Right ventricle myocardium superior (tissue), 1 donor: ENCODE results near the gene MEOX2. TPM values are rescaled to one million over a fixed set of nuclear protein-coding genes. Genes with fewer than 3 reads are reported as not detected.

Experiments
- ATAC-seq: fragments of 200-7000 bp; cut with Tn5 transposase; one replicate; pipeline ENCODE4 v1.9.1; 2020; ENCODE audit warnings: mild to moderate bottlenecking; ENCODE audit not compliant: poor library complexity
- DNase-seq: peaks from one replicate; pipeline ENCODE4 v3.0.0-alpha.2; 2020
- intact Hi-C: fragments of 100-400 bp; cut with DNase I; formaldehyde crosslinking; loops from one replicate; pipeline ENCODE4 v1.11.2; 2022
- long read RNA-seq: library from polyadenylated mRNA; unstranded; transcript quantifications from one replicate; pipeline ENCODE4 v2.0.0, GENCODE V29; 2021
- total RNA-seq: library from RNA; stranded (reverse); fragmentation: NEBNext Ultra II Directional; extraction: Animal tissue kit (Norgen Biotek cat#: 25700); gene quantifications from one replicate; pipeline ENCODE4 v1.2.1, GENCODE V29; 2021
- donor health status: DM: no; HTN: yes; CAD: no; lungs with severe emphysema.

Gene MEOX2
- 7.4 TPM for total RNA-seq
- long read RNA-seq, transcript MEOX2-201 (3 exons, 2,500 nt) = major isoform, 17 of 18 reads
- long read RNA-seq, partial matches to known transcripts = 0 of 18 reads
- long read RNA-seq, other reads (novel, unspliced or antisense) = 1 of 18 reads

DNA sequence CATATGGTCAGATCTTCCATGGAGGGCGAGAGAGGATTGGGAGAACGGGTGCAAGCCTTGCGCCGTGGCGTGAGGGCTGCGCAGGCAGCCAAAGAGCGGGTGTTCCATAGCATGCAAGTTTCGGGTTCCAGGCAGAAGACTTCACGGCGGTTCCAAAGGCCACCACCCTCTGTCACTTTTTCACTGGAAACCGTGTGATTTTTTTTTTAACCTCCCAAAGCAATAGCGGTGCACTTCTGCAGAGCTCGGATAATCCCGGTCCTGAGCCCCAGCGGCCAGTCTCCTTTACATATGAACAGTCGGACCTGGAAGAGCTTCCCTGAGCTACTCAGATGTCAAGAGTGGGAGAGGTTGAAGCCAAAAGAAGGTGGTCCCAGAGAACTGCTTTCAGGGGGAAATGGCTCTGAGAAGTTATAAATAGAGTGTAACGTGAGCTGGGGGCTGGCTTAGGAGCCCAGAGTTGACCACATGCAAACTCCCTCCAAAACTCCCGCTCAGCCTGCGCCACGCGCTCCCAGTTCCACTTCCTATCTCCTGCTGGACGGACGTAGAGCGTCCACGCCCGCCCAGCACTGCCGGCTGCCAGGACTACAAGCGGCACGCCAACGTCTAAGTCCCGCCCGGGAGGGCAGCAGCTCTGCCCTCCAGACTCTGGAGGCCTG, at the start of gene MEOX2:
Gene MEOX2, minus strand, starts transcription at position 389 of the 662 bp plus-strand sequence. Its CDS starts 281 bp downstream, at position 108.
- peak; percentile 87 for ATAC-seq
- intact Hi-C loops = loop anchor here (5.0 kb wide), 1 partner anchor 381 kb away; no protein-coding TSS in a partner anchor
- DNase-seq = peak; percentile 90

- no peak for DNase-seq
- intact Hi-C loops = loop anchor here (10.0 kb wide), 1 partner anchor 405 kb away; no protein-coding TSS in a partner anchor
- no peak for ATAC-seq
Measured at GRCh38 chr7:15729746-15730145, 43.3 kb upstream of the MEOX2 start.

- no peak for ATAC-seq
- intact Hi-C loops = loop anchor here (10.0 kb wide), 1 partner anchor 400 kb away; no protein-coding TSS in a partner anchor
- no peak for DNase-seq
Measured at GRCh38 chr7:15725051-15725450, 38.6 kb upstream of the MEOX2 start.

- intact Hi-C loops = loop anchor here (10.0 kb wide), 1 partner anchor 399 kb away; no protein-coding TSS in a partner anchor
- ATAC-seq (peak; percentile 55), DNase-seq (no peak)
Measured at GRCh38 chr7:15723841-15724240, 37.4 kb upstream of the MEOX2 start.

GRCh38 chr7:15720849-15721471, 34.5 kb upstream of the MEOX2 start:
- DNase-seq (no peak), ATAC-seq (no peak)
- intact Hi-C loops = loop anchor here (10.0 kb wide), 1 partner anchor 396 kb away; no protein-coding TSS in a partner anchor

GRCh38 chr7:15719311-15719710, 32.8 kb upstream of the MEOX2 start:
- ATAC-seq (no peak), DNase-seq (no peak)
- intact Hi-C loops = no loop called here

- ATAC-seq = no peak
- intact Hi-C loops = no loop called here
- no peak for DNase-seq
Measured at GRCh38 chr7:15715435-15715834, 29.0 kb upstream of the MEOX2 start.

- no peak for DNase-seq
- intact Hi-C loops = no loop called here
Measured at GRCh38 chr7:15709978-15710377, 23.5 kb upstream of the MEOX2 start.

DNA sequence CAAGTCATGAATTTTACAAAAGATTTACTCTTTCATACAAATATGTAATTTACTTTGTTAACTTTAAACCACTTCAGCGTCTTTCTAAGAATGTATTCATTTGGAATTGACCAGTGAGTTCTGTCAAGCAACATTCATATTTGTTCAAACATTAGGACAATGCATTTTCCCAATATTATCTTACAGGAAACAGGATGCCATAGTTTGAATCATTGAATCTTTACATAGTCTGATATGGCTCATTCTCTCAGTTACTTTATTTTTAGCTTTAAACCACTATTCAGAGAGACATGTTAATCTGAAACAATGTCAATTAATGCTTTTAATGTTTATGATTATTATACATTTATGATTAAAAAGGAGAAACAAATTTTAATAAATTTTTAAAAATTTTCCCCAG, 21.1 kb upstream of the MEOX2 start:
- DNase-seq = no peak
- intact Hi-C loops = no loop called here
- no peak for ATAC-seq

More at GRCh38 chr7:15709978-15710377, 23.5 kb upstream of the MEOX2 start:
- no peak for ATAC-seq

- intact Hi-C loops = no loop called here
- no peak for ATAC-seq
- no peak for DNase-seq
Measured at GRCh38 chr7:15703732-15704131, 17.2 kb upstream of the MEOX2 start.

GRCh38 chr7:15692501-15693020, 6.1 kb upstream of the MEOX2 start:
- intact Hi-C loops = no loop called here
- DNase-seq = no peak
- no peak for ATAC-seq

DNA sequence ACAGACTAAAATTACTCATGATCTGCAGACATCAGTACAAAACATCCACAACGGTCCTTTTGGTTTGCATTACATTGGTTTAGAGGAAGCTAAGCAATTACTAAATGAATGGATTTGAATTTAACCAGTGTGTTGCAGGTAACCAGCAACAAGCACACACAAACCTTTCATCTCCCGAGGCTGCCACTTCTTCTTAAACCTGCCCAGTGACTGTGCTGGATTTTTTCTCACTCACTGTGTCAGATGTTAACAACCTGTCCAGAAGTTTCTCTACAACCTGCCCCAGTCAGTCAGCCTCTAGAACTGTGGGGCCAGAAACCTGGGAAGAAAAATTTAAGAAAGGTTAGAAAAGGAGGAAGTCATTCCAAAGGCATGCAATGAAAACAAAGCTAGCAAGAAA, 2.4 kb upstream of the MEOX2 start:
- ATAC-seq (no peak), DNase-seq (no peak)
- intact Hi-C loops = loop anchor here (5.0 kb wide), 1 partner anchor 378 kb away; no protein-coding TSS in a partner anchor

GRCh38 chr7:15688279-15688626, 1.8 kb upstream of the MEOX2 start:
- no peak for ATAC-seq
- intact Hi-C loops = loop anchor here (5.0 kb wide), 1 partner anchor 379 kb away; no protein-coding TSS in a partner anchor
- no peak for DNase-seq

GRCh38 chr7:15687546-15688278, 1.2 kb upstream of the MEOX2 start:
- ATAC-seq (peak; percentile 30), DNase-seq (peak; percentile 59)
- intact Hi-C loops = loop anchor here (5.0 kb wide), 1 partner anchor 380 kb away; no protein-coding TSS in a partner anchor

DNA sequence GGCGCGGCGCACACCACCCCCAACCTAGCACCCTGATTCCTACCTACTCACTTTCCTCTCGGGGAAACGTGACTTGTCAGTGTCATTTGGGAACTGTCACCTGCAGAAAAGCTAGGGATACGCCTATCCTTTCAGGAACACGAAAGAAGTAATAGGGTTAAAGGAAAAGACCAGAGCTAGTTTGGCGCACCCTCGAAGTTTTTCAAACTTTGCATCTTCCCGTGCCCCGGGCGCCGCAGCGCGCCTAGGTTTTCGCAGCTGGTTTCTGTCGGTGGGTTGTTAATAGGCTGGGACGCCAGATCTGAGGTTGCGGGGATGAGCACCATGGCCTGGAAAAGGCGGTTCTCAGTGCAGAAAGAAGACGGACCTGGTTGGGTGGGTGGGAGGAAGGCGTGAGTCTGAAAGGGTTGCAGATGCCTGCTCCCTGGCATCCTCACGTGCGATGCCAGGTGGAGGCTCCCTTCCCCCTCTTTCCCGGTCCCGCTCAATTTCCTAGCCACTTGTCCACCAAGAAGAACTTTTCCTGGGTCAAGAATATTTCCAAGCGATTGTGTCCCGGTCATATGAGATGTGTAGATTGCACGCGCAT, 568 bp upstream of the MEOX2 start:
- intact Hi-C loops = loop anchor here (5.0 kb wide), 1 partner anchor 380 kb away; no protein-coding TSS in a partner anchor
- DNase-seq (peak; percentile 33), ATAC-seq (no peak)

GRCh38 chr7:15685358-15686294, 857 bp downstream of the MEOX2 start:
- peak; percentile 70 for ATAC-seq
- DNase-seq = peak; percentile 79
- intact Hi-C loops = loop anchor here (5.0 kb wide), 1 partner anchor 382 kb away; no protein-coding TSS in a partner anchor

GRCh38 chr7:15684871-15685270, 1.6 kb downstream of the MEOX2 start:
- intact Hi-C loops = loop anchor here (5.0 kb wide), 1 partner anchor 382 kb away; no protein-coding TSS in a partner anchor
- DNase-seq (peak; percentile 49), ATAC-seq (peak; percentile 42)
